Ectodermal cell (in vitro differentiated cells): ENCODE data around the gene HOXB1.

Source experiments
- H3K27ac ChIP-seq: 2 replicates; pipeline ENCODE4 v1.7.0; 2013; ENCODE audit warnings: mild to moderate bottlenecking, low read depth, low read length; ENCODE audit not compliant: insufficient read depth, poor library complexity, severe bottlenecking
- H3K27me3 ChIP-seq: 2 replicates; pipeline ENCODE4 v1.7.0; 2013; ENCODE audit warnings: mild to moderate bottlenecking, low read length; ENCODE audit not compliant: insufficient read depth, control insufficient read depth, poor library complexity, severe bottlenecking
- H3K36me3 ChIP-seq: one replicate; pipeline ENCODE4 v1.7.0; 2013; ENCODE audit warnings: low read length; ENCODE audit not compliant: control insufficient read depth, insufficient read depth
- H3K4me1 ChIP-seq: one replicate; pipeline ENCODE4 v1.7.0; 2013; ENCODE audit warnings: low read length; ENCODE audit not compliant: control insufficient read depth, insufficient read depth
- H3K4me3 ChIP-seq: 2 replicates; pipeline ENCODE4 v1.7.0; 2013; ENCODE audit warnings: low read depth, low read length, control low read depth; ENCODE audit not compliant: insufficient read depth
- H3K9me3 ChIP-seq: 2 replicates; pipeline ENCODE4 v1.7.0; 2013; ENCODE audit warnings: mild to moderate bottlenecking, low read length, moderate library complexity; ENCODE audit not compliant: control insufficient read depth
- WGBS, 2 experiments: methylation state at CpG; one replicate each; pipeline ENCODE4 v1.1.7; 2013; ENCODE audit warnings: missing lambda C conversion rate in 2 of 2; 5-methylcytosine and 5-hydroxymethylcytosine counted together

HOXB1 gene

DNA sequence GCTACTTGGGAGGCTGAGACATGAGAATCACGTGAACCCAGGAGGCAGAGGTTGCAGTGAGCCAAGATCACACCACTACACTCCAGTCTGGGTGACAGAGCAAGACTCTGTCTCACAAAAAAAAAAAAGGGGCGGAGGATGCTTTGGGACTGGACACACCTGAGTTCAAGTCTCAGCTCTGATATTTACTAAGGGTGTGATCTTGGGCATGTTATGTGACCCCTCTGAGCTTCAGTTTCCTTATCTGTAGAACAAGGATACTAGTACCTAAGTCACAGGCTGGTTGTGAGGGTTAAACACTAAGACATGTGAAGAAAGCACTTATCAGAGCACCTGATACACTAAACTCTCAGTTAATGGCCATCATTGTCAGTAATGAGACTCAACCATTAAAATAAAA is 25.9 kb downstream of the HOXB1 start:
- Histone ChIP-seq H3K4me1 (no peaks in the 10 kb centered on the region), H3K36me3 (no peaks in the 10 kb centered on the region), H3K4me3 (no peak overlapping the region), H3K9me3 (no peaks in the 10 kb centered on the region), H3K27me3 (peaks cover 35% of the 10 kb centered on the region), H3K27ac (no peak overlapping the region)
- 89 to 95% methylated on average over 2 of the region's 2 CpGs for WGBS, 2 experiments

DNA sequence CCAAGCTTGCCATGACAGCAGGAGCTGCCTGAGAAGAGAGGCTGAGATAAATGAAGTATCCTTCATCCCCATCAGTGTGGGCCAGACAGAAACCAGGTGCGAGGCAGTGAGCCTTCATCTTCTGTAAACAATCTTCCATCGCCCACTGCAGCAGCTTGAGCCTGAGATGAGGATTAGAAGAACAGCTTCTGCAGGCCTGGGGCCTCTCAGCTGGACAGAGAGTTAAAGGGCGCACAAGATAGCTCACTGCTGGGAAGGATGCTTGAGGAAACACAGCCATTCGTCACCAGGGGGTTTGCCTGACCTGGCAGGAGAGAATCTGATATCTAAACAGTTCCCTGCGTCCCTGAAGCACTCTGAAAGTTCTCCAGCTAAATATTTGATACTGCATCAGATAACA is 27.1 kb downstream of the HOXB1 start:
- no peak overlapping the region for H3K27ac ChIP-seq
- WGBS, 2 experiments: 66% methylated on average over 5 of the region's 5 CpGs
- no peak overlapping the region for H3K4me3 ChIP-seq
- no peaks in the 10 kb centered on the region for H3K36me3 ChIP-seq
- no peaks in the 10 kb centered on the region for H3K4me1 ChIP-seq
- no peaks in the 10 kb centered on the region for H3K9me3 ChIP-seq
- peaks cover 40% of the 10 kb centered on the region for H3K27me3 ChIP-seq

DNA sequence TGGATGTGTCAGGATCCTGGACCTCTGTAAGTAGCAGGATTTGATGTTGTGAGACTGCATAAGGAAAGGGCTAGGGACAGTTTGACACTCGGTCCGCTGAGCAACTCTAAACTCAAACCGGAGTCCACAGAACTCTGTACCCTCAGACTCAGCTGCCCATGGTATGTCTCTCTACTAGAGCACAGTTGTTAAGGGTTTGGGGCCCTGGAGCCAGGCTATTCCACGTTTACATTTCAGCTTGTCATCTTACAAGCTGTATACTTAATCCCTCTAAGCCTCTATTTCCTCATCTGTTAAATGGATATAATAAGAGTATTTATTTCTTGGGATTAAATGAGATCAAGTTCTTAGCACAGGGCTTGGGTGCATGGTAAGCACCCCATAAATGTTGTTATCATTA is 27.9 kb downstream of the HOXB1 start:
- peaks cover 49% of the 10 kb centered on the region for H3K27me3 ChIP-seq

DNA sequence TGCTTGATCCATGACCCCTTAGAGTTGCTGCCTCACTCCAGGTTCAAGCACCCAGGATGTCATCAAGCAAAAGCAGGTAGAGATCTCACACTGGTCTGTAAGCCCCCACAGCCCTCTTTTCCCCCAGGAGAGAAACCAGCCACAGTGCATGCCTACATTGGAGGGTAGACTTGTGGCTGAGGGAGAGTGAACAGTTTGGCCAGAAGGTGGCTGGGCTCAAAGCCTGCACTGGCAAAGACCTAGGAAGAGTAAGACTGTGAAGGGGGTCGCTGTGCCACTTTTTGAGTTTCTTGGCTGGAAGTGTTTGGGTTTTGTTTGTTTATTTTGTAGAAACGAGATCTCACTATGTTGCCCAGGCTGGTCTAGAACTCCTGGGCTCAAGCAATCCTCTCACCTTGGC is 28.5 kb downstream of the HOXB1 start:
- Histone ChIP-seq H3K27ac (no peak overlapping the region), H3K4me3 (no peak overlapping the region), H3K9me3 (no peaks in the 10 kb centered on the region), H3K36me3 (no peaks in the 10 kb centered on the region), H3K4me1 (no peaks in the 10 kb centered on the region), H3K27me3 (peaks cover 54% of the 10 kb centered on the region)
- 85 to 96% methylated on average over 2 of the region's 2 CpGs for WGBS, 2 experiments

More for the DNA sequence above, 27.9 kb downstream of the HOXB1 start:
- H3K27ac ChIP-seq: no peak overlapping the region
- H3K4me1 ChIP-seq: no peaks in the 10 kb centered on the region
- H3K4me3 ChIP-seq: no peak overlapping the region
- H3K9me3 ChIP-seq: no peaks in the 10 kb centered on the region
- WGBS, 2 experiments: 88 to 93% methylated on average over 4 of the region's 4 CpGs
- H3K36me3 ChIP-seq: no peaks in the 10 kb centered on the region

DNA sequence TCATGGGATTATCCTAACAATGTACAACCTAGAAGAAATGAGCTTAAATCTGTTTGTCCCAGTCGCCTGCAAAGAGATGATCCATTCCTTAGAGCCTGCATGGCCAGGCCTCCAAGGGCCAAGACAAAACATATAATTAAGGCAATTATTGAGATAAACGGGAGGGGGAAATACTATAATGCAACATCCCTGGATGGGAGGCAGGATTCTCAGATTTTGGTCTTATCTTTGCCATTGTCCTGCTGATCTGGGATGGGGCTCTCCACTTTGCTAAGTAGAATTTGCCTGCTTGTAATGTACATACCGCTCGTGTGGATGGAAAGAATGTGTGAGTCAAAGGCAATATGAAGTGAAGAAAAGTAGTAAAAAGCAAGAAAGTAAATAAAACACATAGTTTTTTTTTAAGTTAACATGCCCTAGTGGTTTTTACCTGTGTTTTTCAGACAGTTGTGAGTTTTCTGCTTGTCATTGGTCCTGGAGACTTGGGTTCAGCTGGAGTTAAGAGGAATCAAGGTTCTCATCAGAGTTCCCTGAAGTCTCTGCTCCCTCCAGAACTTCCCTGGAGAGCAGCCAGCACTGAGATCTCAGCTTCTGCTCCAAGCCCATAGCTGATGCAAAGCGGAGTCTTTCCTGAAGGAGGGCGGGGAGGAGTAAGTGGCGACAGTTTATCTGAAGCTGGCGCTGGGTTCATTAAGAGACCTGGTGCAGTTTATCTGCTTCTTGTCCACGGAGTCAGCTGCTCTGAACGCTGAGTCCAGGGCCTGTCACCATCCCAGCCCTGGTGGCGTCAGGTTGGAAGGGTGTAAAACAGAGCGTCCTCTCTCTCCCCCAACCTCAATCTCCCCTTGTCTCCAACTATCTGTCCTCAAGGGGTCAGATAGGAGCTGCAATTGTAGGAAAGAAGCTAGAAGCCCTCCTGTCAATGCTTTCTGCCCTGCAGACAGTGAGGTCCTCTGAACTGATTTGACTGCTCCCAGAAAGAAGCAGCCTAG is 30.1 kb downstream of the HOXB1 start:
- no peaks in the 10 kb centered on the region for H3K4me1 ChIP-seq
- H3K27me3 ChIP-seq: peaks cover 57% of the 10 kb centered on the region
- 70 to 77% methylated on average over 10 to 12 of the region's 12 CpGs for WGBS, 2 experiments
- H3K27ac ChIP-seq: no peak overlapping the region
- no peaks in the 10 kb centered on the region for H3K36me3 ChIP-seq
- no peak overlapping the region for H3K4me3 ChIP-seq
- no peaks in the 10 kb centered on the region for H3K9me3 ChIP-seq

DNA sequence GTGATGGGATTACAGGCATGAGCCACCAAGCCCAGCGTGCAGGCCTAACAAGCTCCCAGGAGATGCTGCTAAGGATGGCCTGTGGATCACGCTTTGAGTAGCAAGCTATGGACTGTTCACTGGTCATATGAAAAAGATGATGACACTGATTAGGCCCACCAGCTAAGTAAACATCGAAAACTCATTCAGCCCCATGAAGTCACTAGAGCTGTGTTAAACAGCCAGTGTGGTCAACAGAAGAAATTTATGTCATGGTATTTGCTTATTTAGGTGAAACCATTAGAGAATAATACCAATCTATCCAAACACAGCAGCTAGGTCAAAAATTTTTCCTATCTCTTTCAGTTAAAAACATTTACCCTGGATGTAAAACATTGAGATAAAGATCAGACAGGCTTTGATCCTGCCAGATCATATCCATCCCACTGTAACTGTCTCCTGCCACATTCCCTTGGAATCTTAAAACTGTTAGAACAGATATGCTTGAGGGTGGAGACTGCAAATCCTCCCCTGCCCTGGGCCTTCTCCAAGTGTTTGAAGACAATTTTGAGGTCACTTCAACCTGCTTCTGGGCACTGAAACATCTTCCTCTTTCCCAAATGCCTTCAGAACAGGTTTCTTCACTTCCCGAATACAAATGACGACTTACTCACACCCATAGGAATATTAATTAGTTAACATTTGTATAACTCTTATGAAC is 30.9 kb downstream of the HOXB1 start:
- peaks cover 65% of the 10 kb centered on the region for H3K27me3 ChIP-seq
- no peaks in the 10 kb centered on the region for H3K9me3 ChIP-seq
- H3K27ac ChIP-seq: no peak overlapping the region
- no peak overlapping the region for H3K4me3 ChIP-seq
- WGBS, 2 experiments: 96 to 97% methylated on average over 3 to 4 of the region's 5 CpGs
- no peaks in the 10 kb centered on the region for H3K4me1 ChIP-seq
- H3K36me3 ChIP-seq: no peaks in the 10 kb centered on the region

DNA sequence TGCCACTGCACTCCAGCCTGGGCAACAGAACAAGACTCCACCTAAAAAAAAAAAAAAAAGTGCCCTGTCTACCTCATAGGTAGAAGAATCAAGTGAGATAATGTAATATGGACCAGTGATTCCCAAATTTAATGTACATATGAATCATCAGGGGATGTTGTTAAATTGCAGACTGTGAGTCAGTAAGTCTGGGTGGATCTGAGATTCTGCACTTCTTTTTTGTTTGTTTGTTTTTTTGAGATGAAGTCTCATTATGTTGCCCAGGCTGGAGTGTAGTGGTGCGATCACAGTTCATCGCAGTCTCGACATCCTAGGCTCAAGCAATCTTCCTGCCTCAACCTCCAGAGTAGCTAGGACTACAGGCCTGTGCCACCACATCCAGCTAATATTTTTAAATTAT is 31.6 kb downstream of the HOXB1 start:
- H3K4me1 ChIP-seq: no peaks in the 10 kb centered on the region
- 91 to 97% methylated on average over 3 of the region's 3 CpGs for WGBS, 2 experiments
- H3K36me3 ChIP-seq: no peaks in the 10 kb centered on the region
- peaks cover 72% of the 10 kb centered on the region for H3K27me3 ChIP-seq
- H3K9me3 ChIP-seq: no peaks in the 10 kb centered on the region
- H3K27ac ChIP-seq: no peak overlapping the region
- H3K4me3 ChIP-seq: no peak overlapping the region

DNA sequence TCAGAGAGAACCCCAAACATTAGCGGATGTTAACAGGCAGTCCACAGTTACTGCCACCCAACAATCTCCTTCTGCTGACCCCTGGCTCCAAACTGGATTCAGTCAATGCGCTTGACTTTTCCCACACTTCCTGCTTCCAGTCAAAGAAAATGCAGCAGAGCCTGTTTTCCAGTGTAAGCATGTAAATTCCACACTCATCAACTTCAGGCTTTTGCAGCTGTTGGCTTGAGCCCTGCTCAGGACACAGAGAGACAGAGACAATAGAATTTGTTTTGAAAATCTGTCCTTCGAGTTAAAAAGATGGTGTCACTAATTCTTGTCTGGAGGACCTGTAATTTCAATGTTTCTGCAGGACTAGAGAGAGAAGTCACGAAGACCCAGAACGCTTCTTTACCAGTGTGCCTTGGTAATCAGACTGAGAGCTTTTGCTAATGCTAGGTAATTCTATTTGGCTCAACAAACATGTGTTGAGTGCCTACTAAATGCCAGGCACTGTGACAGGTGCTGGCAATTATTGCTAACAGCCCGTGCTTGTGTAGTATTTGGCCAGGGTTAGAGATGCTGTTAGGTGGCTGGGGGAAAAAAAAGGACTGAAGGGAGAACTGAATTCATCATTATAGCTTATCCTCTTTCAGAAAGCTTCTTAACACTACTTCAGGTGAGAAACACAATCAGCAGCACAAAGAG is 32.5 kb downstream of the HOXB1 start:
- Histone ChIP-seq H3K9me3 (no peaks in the 10 kb centered on the region), H3K27ac (no peak overlapping the region), H3K4me1 (no peaks in the 10 kb centered on the region), H3K36me3 (no peaks in the 10 kb centered on the region), H3K27me3 (peaks cover 76% of the 10 kb centered on the region), H3K4me3 (no peak overlapping the region)
- 87 to 90% methylated on average over 6 of the region's 6 CpGs for WGBS, 2 experiments

DNA sequence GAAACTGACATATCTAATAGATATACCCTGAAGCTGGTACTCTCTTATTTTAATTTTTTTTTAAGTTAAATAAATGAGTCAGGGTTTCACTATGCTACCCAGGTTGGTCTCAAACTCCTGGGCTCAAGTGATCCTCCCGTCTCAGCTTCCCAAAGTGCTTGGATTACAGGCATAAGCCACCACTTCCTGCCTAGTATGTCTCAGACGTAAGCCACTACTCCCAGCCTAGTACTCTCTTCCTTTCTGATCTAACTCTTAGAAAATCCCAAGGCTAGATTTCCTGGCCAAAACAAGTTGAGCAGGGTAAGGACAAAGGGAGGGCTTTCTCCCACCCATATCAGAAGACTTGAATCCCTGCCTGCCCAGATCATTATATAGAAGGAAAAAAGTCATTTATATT is 33.7 kb downstream of the HOXB1 start:
- Histone ChIP-seq H3K4me3 (no peak overlapping the region), H3K36me3 (no peaks in the 10 kb centered on the region), H3K27me3 (peaks cover 82% of the 10 kb centered on the region), H3K27ac (no peak overlapping the region), H3K4me1 (peaks cover 6% of the 10 kb centered on the region), H3K9me3 (no peaks in the 10 kb centered on the region)
- WGBS, 2 experiments: 79 to 86% methylated on average over 2 of the region's 2 CpGs

DNA sequence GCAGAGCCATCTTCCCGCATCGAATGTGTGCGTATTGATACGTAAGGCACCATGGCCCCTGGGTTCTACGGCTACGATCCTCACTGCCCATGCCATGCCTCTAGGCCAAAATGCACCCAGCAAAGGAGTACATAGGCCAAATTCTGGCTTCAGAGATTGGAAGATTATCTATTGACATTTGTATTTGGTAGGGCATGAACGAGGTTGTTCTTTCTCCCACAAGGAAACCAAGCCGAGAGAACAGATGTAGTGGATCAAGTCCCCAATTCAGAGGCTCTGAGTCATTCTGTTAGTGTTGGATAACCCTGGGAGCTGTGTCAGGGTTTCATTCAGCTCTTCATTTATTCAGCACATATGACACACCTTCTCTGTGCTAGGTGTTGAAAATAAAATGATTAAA is 36.5 kb downstream of the HOXB1 start:
- peaks cover 86% of the 10 kb centered on the region for H3K27me3 ChIP-seq
- peaks cover 6% of the 10 kb centered on the region for H3K4me1 ChIP-seq
- no peaks in the 10 kb centered on the region for H3K9me3 ChIP-seq
- WGBS, 2 experiments: 91 to 96% methylated on average over 8 of the region's 8 CpGs
- H3K27ac ChIP-seq: no peak overlapping the region
- H3K4me3 ChIP-seq: no peak overlapping the region
- H3K36me3 ChIP-seq: no peaks in the 10 kb centered on the region
